Measurements from ENCODE around the gene ROBO1.

The ROBO1 gene

DNA sequence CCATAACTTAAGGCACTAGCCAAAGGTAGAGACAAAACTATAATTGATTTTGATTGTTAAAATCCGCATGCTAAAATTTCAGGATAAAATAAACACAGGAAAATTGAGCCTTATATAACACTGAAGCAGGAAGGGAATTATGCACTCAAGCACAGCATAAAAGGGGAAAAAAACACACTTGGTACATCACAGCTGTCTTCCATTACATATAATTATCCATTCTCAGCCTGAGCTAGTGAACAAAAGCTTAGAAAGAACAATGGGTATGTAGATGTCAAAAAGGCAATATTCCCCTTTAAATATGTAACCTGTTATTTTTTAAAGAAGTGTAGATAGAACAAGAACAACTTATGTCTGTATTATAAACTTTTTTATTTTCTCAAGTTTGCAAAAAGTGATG lies 899.2 kb downstream of the ROBO1 start:
- H3K4me1 Mint-ChIP-seq (ENCODE audit: low read depth), result no peaks in the 10 kb centered on the region

DNA sequence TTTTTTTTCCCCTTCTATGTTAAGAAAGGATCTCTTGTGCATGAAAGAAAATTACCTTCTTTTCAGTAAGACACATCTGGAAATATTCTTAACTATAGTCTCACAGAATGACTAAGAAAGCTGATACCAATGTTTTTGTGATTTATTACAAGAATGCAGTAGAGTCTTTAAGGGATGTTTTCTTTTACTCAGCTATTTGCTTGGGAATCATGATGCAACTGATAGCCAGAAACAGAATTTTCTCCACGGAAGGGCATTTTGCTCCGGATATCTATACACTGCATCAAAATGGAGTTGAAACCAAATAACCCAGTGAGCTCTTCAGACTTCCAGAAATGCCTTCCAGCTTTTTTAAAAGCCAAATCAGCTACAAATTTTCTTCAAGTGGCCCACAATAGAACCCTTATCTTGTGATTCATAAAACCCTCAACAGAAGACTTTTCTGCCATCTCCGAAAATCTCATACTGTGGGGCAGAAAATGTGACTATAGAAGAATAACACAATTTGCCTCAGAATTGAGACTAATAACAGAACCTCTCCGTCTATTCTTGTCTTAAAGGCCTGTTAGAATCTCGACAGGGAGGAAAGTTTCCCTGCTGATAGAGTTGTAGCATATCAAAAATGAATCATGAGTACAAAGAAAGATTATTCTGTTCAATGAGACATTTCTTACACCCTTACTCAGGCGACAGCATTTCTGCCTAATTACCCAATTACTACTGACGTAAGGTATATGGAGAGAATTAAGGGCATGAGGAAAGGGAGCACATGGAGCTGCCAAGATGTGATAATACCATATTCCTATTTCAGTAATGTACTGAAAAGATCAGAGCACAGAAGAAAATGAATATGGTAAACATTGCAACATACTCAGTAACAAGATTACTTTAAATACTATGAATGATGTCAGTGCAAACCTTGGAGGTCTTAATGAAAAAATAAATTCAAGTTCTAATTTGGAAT lies 900.1 kb downstream of the ROBO1 start:
- Mint-ChIP-seq H3K27me3 (no peaks in the 10 kb centered on the region), H3K36me3 (no peaks in the 10 kb centered on the region), H3K27ac (no peak overlapping the region), H3K9me3 (ENCODE audit: low read depth) (peaks cover 3% of the 10 kb centered on the region), H3K4me1 (ENCODE audit: low read depth) (no peaks in the 10 kb centered on the region), H3K4me3 (no peak overlapping the region)

More for the DNA sequence above, 899.2 kb downstream of the ROBO1 start:
- Mint-ChIP-seq H3K9me3 (ENCODE audit: low read depth) (peaks cover 3% of the 10 kb centered on the region), H3K36me3 (no peaks in the 10 kb centered on the region), H3K4me3 (no peak overlapping the region), H3K27me3 (no peaks in the 10 kb centered on the region), H3K27ac (no peak overlapping the region)

DNA sequence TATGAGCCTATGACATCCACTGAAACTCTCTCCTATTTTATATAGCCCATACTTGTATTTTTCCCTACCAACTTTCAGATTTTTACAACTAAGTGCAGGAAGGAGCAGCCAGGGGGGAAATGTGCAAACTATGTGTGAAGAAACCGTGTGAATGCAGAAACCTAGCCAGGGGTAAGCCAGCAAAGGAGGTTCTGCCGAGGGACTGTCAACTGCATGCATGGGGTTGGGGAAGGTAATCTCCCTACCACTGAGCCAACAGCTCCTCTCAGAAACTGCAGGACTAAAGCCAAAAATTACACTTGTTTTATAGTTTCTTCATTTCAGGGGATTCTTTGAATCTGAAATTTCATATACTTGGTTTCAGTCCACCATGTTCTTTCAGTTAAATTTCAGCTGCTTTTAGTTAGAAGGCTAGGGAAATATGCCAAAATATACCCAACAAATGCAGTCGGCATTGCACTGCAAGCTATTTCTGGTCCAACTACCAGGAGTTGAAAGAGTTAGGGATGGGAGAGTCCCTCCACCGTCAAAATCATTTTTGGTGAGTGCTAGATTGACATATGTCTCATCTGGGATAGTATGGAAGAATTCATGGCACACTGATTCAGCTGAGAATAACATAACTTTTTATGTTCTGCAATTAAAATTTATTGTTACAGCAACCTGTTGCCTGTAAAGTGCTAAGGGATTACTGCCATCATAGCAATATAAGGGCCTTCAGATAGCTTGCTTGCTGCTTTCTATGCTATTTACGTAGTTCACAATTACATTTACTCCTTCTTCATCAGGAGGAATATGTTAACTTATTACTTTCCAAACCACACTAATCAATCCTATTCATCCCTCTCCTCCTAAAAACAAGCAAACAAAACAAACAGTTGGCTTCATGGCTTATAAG lies 904.2 kb downstream of the ROBO1 start:
- Mint-ChIP-seq H3K4me3 (no peak overlapping the region), H3K27ac (no peak overlapping the region), H3K36me3 (no peaks in the 10 kb centered on the region), H3K4me1 (ENCODE audit: low read depth) (no peaks in the 10 kb centered on the region), H3K9me3 (ENCODE audit: low read depth) (peaks cover 20% of the 10 kb centered on the region), H3K27me3 (no peaks in the 10 kb centered on the region)

DNA sequence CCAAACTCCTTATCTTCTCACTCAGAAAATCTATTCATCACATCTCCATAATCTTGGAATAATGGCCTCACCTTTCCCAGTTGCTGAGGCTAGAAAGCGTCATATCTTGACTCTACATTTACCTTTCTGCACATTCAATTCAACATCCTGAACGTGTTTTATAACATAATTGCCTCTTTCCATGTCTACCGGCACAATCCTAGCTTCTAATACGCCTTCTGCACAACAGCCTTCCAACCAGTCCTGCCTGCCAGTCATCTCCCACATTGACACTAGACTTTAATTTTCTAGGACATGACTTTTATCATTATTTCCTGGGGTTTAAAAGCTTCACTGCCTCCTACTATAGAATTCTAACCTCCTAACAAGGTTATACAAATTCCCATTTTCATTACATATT lies 906.6 kb downstream of the ROBO1 start:
- H3K36me3 Mint-ChIP-seq, result no peaks in the 10 kb centered on the region
- H3K27me3 Mint-ChIP-seq, result no peaks in the 10 kb centered on the region
- no peak overlapping the region for H3K4me3 Mint-ChIP-seq
- no peak overlapping the region for H3K27ac Mint-ChIP-seq
- peaks cover 16% of the 10 kb centered on the region for H3K9me3 Mint-ChIP-seq (ENCODE audit: low read depth)
- no peaks in the 10 kb centered on the region for H3K4me1 Mint-ChIP-seq (ENCODE audit: low read depth)

DNA sequence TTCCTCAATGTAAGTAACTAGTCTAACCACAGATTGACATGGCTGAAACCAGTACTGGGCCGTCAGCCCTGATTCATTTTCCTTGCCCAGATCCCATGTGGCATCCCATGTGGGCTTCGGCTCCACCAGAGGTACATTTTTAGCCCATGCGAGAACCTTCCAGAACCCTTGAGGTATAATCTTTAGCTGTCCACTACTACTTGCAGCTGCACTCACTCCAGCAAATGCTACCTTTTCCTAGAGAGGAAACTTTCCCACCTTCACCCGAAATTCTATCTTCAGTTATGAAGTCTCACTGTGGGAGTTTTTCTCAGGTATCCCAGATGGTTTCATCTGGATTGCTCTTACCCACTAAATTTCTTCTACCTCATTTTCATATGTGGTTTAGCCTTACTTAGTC lies 907.2 kb downstream of the ROBO1 start:
- H3K27ac Mint-ChIP-seq, result no peak overlapping the region
- H3K9me3 Mint-ChIP-seq (ENCODE audit: low read depth), result peaks cover 16% of the 10 kb centered on the region
- no peaks in the 10 kb centered on the region for H3K4me1 Mint-ChIP-seq (ENCODE audit: low read depth)
- H3K4me3 Mint-ChIP-seq, result no peak overlapping the region
- no peaks in the 10 kb centered on the region for H3K27me3 Mint-ChIP-seq
- no peaks in the 10 kb centered on the region for H3K36me3 Mint-ChIP-seq

DNA sequence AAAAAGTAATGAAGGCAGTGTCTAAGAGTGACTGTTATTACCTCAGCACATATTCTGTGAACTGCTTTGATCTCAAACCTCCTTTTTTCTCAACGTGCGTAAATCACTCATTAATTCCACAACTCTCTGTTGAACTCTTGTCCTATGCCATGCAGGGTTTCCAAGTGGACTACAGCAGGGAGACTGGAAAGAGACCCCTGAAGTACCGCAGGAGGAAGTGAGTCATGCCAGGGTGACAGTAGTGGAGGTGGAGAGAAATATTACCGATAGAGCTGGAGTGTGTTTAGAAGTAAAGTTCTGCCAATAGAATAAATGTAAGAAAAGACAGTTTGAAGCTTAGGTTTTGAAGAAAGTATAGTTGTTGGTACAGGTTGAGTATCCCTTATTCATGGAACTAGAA lies 908.9 kb downstream of the ROBO1 start:
- Mint-ChIP-seq H3K9me3 (ENCODE audit: low read depth) (peaks cover 16% of the 10 kb centered on the region), H3K4me1 (ENCODE audit: low read depth) (no peaks in the 10 kb centered on the region), H3K27ac (no peak overlapping the region), H3K27me3 (no peaks in the 10 kb centered on the region), H3K36me3 (no peaks in the 10 kb centered on the region), H3K4me3 (no peak overlapping the region)

DNA sequence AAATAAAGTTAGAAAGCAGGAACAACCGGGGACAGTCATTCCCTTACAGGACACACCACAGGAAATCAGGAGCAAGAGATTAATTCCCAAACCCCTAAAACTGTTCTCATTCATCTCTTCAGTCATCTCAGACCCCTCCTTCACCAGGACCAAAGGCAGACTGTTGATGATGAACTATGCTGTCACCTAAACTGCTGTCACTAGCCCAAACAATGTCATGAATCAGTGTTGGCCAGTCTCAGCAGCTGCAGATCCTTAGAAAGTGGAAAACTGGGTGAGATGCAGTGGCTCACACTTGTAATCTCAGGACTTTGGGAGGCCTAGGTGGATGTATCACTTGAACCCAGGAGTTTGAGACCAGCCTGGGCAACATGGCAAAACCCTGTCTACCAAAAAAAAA lies 909.6 kb downstream of the ROBO1 start:
- no peak overlapping the region for H3K4me3 Mint-ChIP-seq
- no peaks in the 10 kb centered on the region for H3K4me1 Mint-ChIP-seq (ENCODE audit: low read depth)
- no peaks in the 10 kb centered on the region for H3K36me3 Mint-ChIP-seq
- no peaks in the 10 kb centered on the region for H3K27me3 Mint-ChIP-seq
- H3K27ac Mint-ChIP-seq, result no peak overlapping the region
- peaks cover 16% of the 10 kb centered on the region for H3K9me3 Mint-ChIP-seq (ENCODE audit: low read depth)

DNA sequence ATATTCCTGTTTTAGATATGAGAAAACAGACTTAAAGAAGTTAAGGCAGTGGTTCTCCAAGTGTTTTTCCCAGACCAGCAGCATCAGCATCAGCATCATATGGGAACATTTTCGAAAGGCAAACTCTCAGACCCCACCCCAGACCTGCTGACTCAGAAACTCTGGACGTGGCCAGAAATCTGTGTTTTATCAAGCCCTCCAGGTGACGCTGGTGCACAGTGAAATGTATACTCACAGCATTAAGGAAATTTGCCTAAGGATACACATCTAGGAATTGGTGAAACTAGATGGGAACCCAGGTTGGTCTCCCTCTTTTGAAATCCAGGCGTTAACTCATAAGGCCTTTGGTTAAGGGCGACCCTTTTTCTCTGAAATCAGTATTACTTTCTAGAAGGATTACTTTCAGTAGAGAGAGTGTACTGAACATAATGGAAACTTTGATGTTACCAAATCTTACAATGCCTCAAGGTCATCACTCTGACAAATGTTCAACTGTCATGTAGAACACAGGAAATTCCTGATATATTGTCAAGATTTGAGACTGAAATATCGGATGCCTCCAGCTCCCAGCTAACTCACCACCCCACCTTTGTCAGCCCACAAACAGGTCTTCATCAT lies 910.2 kb downstream of the ROBO1 start:
- Mint-ChIP-seq H3K36me3 (no peaks in the 10 kb centered on the region), H3K4me3 (no peak overlapping the region), H3K9me3 (ENCODE audit: low read depth) (peaks cover 16% of the 10 kb centered on the region), H3K4me1 (ENCODE audit: low read depth) (no peaks in the 10 kb centered on the region), H3K27me3 (no peaks in the 10 kb centered on the region), H3K27ac (no peak overlapping the region)

DNA sequence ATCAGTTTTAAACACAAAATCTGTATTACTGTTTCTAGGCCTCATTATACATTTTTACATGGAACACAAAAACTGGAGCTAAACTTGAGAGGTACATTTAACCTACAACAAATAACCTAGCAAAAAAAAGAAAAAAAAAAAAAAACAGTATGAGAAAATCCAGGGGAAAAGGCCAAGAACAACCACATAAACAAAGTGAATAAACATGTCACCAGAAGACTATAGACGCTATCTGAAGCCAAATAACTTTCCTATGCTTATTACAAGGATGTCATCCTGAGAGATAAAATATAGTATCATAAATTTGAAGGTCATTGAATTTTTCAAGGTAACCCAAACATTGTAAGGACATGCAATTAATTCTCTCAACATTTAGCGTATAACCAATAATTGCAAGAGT lies 911.6 kb downstream of the ROBO1 start:
- H3K4me3 Mint-ChIP-seq, result no peak overlapping the region
- no peaks in the 10 kb centered on the region for H3K4me1 Mint-ChIP-seq (ENCODE audit: low read depth)
- no peaks in the 10 kb centered on the region for H3K36me3 Mint-ChIP-seq
- H3K27me3 Mint-ChIP-seq, result no peaks in the 10 kb centered on the region
- peaks cover 14% of the 10 kb centered on the region for H3K9me3 Mint-ChIP-seq (ENCODE audit: low read depth)
- no peak overlapping the region for H3K27ac Mint-ChIP-seq

DNA sequence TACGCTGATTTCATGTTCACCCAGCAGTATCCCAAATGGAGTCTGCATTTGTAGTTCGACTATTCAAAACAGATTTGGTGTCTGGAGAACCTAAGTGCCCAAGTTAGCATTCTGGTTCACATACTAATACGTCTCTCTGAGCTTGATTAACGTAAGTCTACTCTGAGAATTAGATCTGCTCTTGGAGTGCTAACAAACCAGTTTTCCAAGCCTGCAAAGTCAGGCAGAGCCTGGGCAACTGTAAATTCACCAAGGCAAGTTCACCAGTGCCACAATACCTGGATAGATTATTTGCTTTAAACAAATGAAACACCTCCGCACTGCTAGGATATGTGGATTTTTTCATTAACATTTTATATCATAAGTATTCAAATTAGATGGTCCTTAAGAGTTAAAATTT lies 912.6 kb downstream of the ROBO1 start:
- Mint-ChIP-seq H3K4me1 (ENCODE audit: low read depth) (no peaks in the 10 kb centered on the region), H3K36me3 (no peaks in the 10 kb centered on the region), H3K4me3 (no peak overlapping the region), H3K27ac (no peak overlapping the region), H3K9me3 (ENCODE audit: low read depth) (peaks cover 8% of the 10 kb centered on the region), H3K27me3 (no peaks in the 10 kb centered on the region)

DNA sequence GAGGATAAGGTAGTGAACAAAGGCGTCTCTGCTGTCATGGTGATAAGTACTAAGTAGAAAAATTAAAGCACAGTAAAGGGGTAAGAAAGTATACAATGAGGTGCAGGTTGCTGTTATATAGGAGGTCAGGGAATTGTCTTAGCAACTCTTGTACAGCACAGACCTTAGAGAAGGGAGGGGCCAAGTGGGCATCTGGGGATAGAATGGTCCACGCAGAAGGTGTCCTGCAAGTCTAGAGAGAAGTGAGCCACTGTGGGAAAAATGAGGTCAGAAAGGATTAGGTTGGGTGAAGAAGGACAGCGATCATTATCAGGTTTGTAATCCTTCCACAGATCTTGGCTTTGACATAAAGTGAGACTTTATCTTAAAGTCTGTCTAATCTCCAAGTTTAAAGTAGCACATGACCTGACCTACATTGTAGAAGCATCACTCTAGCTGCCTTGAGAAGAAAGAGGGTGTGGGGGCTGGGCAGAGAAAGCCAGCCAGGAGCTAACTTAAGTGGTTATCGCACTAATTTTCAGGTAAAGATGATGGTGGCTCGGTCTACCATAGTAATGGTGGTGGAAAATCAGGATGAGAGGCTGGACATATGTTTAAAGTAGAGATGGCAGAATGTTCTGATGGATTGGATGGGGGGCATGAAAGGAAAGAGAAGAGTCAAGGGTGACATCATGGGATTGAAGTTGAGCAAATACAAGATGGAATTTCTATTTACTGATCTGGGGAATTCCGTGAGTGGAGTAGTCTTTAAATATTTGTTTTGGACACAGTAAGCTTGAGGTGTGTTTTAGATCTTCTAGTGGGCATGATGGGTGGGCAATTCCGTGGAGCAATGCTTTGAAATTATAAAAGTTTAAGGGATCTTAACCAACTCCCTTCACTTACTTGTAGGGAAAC lies 919.2 kb downstream of the ROBO1 start:
- Mint-ChIP-seq H3K4me3 (no peak overlapping the region), H3K4me1 (ENCODE audit: low read depth) (no peaks in the 10 kb centered on the region), H3K27ac (no peak overlapping the region), H3K36me3 (no peaks in the 10 kb centered on the region), H3K9me3 (ENCODE audit: low read depth) (no peaks in the 10 kb centered on the region), H3K27me3 (no peaks in the 10 kb centered on the region)

DNA sequence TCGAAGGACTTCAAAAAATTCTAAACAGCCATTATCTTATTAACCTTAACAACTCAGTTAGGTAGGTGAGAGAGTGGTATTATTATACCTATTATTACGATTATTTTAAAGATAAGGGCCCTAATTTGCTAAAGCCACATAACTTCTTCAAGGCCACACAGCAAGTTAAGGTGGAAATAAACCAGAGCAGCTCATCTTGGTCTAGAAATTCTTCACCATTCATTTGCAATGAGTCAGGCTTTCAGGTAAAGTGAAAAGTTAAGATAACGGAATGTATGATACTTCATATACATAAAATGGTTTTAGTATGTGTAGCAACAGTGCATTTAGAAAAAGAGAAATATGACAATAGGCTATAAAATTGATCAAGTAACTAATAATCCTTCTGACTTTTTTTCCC lies 920.2 kb downstream of the ROBO1 start:
- H3K27ac Mint-ChIP-seq, result no peak overlapping the region
- H3K36me3 Mint-ChIP-seq, result no peaks in the 10 kb centered on the region
- no peaks in the 10 kb centered on the region for H3K4me1 Mint-ChIP-seq (ENCODE audit: low read depth)
- no peaks in the 10 kb centered on the region for H3K27me3 Mint-ChIP-seq
- H3K4me3 Mint-ChIP-seq, result no peak overlapping the region
- H3K9me3 Mint-ChIP-seq (ENCODE audit: low read depth), result no peaks in the 10 kb centered on the region

DNA sequence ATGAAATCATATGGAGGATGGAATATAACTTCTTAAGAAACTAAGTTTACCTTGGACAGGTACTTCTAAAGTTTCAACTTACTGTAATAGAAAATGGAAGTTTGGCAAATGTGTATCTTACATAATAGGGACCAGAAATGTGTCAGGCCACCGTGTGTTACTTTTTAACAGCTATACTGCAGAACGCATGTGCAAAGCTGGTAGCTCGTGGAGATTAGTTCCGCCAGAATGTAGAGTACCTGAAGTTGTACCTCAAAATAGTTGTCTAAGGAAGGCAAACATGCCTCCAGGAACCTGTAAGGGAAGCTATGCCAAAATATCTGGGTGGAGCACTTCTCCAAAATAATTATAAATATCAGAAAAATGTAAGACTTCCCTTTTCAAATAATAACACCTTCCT lies 920.6 kb downstream of the ROBO1 start:
- Mint-ChIP-seq H3K9me3 (ENCODE audit: low read depth) (no peaks in the 10 kb centered on the region), H3K36me3 (no peaks in the 10 kb centered on the region), H3K27me3 (no peaks in the 10 kb centered on the region), H3K27ac (no peak overlapping the region), H3K4me3 (no peak overlapping the region), H3K4me1 (ENCODE audit: low read depth) (no peaks in the 10 kb centered on the region)

DNA sequence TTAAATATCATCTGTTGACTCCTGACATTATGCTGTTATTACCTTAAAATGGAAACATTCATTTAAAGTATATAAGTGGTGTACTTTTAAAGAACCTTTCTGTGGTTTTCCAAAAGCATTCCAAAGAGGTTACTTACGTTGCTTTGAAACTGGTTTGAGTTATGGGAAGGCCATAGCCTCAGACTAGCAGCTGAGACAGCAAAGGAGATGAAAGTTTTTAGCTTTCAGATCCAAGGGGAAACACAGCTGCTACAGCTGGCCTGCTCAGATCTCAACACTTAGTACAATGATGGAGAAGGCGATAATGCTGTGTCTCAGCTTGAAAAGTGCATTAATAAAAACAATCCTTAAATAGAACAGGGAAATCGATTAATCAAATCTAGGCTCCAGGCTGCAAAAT lies 921.1 kb downstream of the ROBO1 start:
- H3K4me3 Mint-ChIP-seq, result no peak overlapping the region
- H3K27me3 Mint-ChIP-seq, result no peaks in the 10 kb centered on the region
- no peaks in the 10 kb centered on the region for H3K9me3 Mint-ChIP-seq (ENCODE audit: low read depth)
- no peaks in the 10 kb centered on the region for H3K4me1 Mint-ChIP-seq (ENCODE audit: low read depth)
- no peak overlapping the region for H3K27ac Mint-ChIP-seq
- H3K36me3 Mint-ChIP-seq, result no peaks in the 10 kb centered on the region
